GM12892 (cell line): Measurements from ENCODE around the gene SUSD2.

Experiments
- POLR2A ChIP-seq: IDR thresholded peaks from 2 replicates; pipeline ENCODE4 v1.6.1; 2011; ENCODE audit warnings: low read depth, low read length, control low read depth
- POLR2AphosphoS5 ChIP-seq: IDR thresholded peaks from 2 replicates; pipeline ENCODE4 v1.6.1; 2011; ENCODE audit warnings: low read depth, low read length, control low read depth
- TAF1 ChIP-seq: IDR thresholded peaks from 2 replicates; pipeline ENCODE4 v1.6.1; 2011; ENCODE audit warnings: low read depth, mild to moderate bottlenecking, control low read depth, low read length, borderline replicate concordance

DNA sequence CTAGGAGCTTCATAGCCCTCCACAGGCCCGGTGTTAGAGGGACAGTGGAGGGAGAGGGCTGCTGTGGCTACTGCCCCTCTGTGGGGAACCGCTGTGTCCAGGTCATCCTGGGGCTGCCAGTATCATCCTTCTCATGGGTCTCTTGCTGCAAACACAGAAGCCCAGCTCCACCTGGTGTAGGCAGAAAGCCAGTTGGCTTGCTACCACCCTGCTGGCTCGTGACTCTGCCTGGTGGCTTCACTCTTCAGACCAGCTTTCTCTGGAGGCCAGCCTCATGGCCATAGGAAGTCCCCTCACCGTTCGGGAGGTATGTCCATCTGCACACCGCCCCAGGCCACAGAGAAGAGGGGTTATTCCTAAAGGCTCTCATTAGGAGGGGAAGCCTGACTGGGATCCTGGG, 19.4 kb upstream of the SUSD2 start:
- TF ChIP-seq TAF1 = no peak
- no peak for TF ChIP-seq POLR2AphosphoS5
- TF ChIP-seq POLR2A = no peak
